T-helper 2 cell treated with Interferon-gamma antibody and Interleukin-4, amounts not matched to agents 5 μg/mL and 100 μg/mL, for 36 hours (primary cell): Measurements from ENCODE around the gene HS6ST1.

Experiments used
- DNase-seq: peaks from one replicate; pipeline ENCODE4 v3.0.0; 2021; ENCODE audit warnings: low spot score
- H3K27ac Mint-ChIP-seq: one replicate; pipeline ENCODE4 v1.8.0; 2021; ENCODE audit warnings: mild to moderate bottlenecking, mixed read lengths
- H3K27me3 Mint-ChIP-seq: one replicate; pipeline ENCODE4 v1.8.0; 2021; ENCODE audit warnings: low read depth, mixed read lengths
- H3K36me3 Mint-ChIP-seq: one replicate; pipeline ENCODE4 v1.8.0; 2021; ENCODE audit warnings: low read depth, mixed read lengths
- H3K4me1 Mint-ChIP-seq: one replicate; pipeline ENCODE4 v1.8.0; 2021; ENCODE audit warnings: low read depth, mixed read lengths
- H3K4me3 Mint-ChIP-seq: one replicate; pipeline ENCODE4 v1.8.0; 2022; ENCODE audit warnings: mild to moderate bottlenecking, moderate library complexity, mixed read lengths
- H3K9me3 Mint-ChIP-seq: one replicate; pipeline ENCODE4 v1.8.0; 2021; ENCODE audit warnings: mixed read lengths

The HS6ST1 gene

GRCh38 chr2:128341621-128342020 lies 23.0 kb upstream of the HS6ST1 start:
- no peak overlapping the region for H3K27ac Mint-ChIP-seq
- H3K4me3 Mint-ChIP-seq: no peak overlapping the region
- peaks cover 3% of the 10 kb centered on the region for H3K36me3 Mint-ChIP-seq
- peaks cover 3% of the 10 kb centered on the region for H3K27me3 Mint-ChIP-seq
- H3K4me1 Mint-ChIP-seq: no peaks in the 10 kb centered on the region
- peaks cover 26% of the 10 kb centered on the region for H3K9me3 Mint-ChIP-seq
- DNase-seq: no peak

- Mint-ChIP-seq H3K27ac (no peak overlapping the region), H3K27me3 (peaks cover 3% of the 10 kb centered on the region), H3K9me3 (peaks cover 30% of the 10 kb centered on the region), H3K4me3 (no peak overlapping the region), H3K36me3 (peaks cover 3% of the 10 kb centered on the region), H3K4me1 (peaks cover 7% of the 10 kb centered on the region)
- DNase-seq: no peak
These were observed 13.5 kb upstream of the HS6ST1 start for GRCh38 chr2:128332091-128332634.

DNA sequence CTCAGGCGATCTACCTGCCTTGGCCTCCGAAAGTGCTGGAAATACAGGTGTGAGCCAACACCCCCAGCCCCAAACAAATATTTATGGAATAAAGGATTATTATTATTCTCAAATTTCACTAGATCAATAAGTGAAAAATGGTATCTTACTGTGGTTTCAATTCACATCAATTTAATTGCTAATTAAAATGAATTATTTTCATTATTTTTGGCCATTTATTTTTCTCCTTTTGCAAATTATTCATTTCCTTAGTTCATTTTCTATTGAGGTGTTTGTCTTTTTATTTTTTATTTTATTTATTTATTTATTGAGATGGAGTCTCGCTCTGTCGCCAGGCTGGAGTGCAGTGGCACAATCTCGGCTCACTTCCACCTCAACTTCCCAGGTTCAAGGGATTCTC lies 11.9 kb upstream of the HS6ST1 start:
- no peaks in the 10 kb centered on the region for H3K27me3 Mint-ChIP-seq
- peaks cover 29% of the 10 kb centered on the region for H3K9me3 Mint-ChIP-seq
- no peak overlapping the region for H3K4me3 Mint-ChIP-seq
- peaks cover 3% of the 10 kb centered on the region for H3K36me3 Mint-ChIP-seq
- H3K4me1 Mint-ChIP-seq: peaks cover 7% of the 10 kb centered on the region
- no peak overlapping the region for H3K27ac Mint-ChIP-seq
- no peak for DNase-seq

DNA sequence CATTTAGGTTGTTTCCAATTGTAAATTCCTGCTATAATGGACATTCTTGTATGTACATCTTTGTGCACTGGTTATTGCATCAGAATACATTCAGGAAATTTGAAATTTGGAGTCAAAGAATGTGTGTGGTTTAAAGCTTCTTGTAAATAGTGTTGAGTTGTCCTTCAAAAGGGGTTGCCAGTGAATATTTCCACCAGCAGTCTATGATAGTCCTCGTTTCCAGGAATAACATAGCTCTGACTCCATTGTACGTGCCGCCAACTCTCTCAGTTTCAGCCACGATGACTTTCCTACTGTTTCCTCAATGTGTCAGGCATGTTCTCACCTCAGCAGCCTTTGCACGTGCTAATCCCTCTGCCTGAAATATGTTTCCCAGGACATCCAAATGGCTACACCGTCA lies 10.9 kb upstream of the HS6ST1 start:
- H3K27ac Mint-ChIP-seq: no peak overlapping the region
- peaks cover 3% of the 10 kb centered on the region for H3K36me3 Mint-ChIP-seq
- no peaks in the 10 kb centered on the region for H3K27me3 Mint-ChIP-seq
- DNase-seq: peak; percentile 32
- H3K4me3 Mint-ChIP-seq: no peak overlapping the region
- H3K4me1 Mint-ChIP-seq: peaks cover 7% of the 10 kb centered on the region
- H3K9me3 Mint-ChIP-seq: peaks cover 24% of the 10 kb centered on the region

- no peak overlapping the region for H3K27ac Mint-ChIP-seq
- H3K9me3 Mint-ChIP-seq: peaks cover 12% of the 10 kb centered on the region
- H3K36me3 Mint-ChIP-seq: peaks cover 3% of the 10 kb centered on the region
- no peak for DNase-seq
- peaks cover 7% of the 10 kb centered on the region for H3K4me1 Mint-ChIP-seq
- H3K27me3 Mint-ChIP-seq: no peaks in the 10 kb centered on the region
- H3K4me3 Mint-ChIP-seq: no peak overlapping the region
These were observed 8.7 kb upstream of the HS6ST1 start for GRCh38 chr2:128327180-128327964.

- peaks cover 2% of the 10 kb centered on the region for H3K9me3 Mint-ChIP-seq
- no peaks in the 10 kb centered on the region for H3K27me3 Mint-ChIP-seq
- H3K4me1 Mint-ChIP-seq: peaks cover 10% of the 10 kb centered on the region
- DNase-seq: no peak
- no peak overlapping the region for H3K27ac Mint-ChIP-seq
- H3K4me3 Mint-ChIP-seq: no peak overlapping the region
- no peaks in the 10 kb centered on the region for H3K36me3 Mint-ChIP-seq
These were observed 7.7 kb upstream of the HS6ST1 start for GRCh38 chr2:128326346-128326745.

DNA sequence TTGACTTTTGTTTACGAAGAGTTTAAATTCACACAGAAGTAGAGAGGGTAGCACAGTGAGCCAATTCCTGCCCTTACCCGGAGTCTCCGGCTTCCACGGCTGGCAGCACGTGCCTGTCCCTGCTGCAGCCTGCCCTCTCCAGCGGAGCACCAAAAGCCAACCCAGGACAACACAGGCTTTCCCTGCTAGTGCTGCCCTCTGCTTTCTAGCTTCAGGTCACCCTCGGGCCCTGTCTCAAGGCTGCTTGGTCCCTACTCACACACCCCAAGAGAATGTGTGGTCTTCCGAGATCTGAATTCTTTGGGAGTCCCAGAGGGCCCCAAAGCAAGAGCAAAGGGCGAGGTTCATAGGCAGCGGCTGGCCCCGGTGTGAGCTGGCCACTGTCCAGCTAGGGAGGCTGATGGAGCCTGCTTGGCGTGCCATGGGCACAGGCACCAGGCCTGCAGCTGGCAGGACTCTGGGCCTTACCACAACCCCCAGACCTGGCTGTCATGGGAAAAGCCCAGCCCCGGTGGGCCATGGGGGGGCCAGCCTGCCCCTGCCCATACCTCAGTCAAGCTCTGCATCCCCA lies 7.0 kb upstream of the HS6ST1 start:
- H3K27me3 Mint-ChIP-seq: peaks cover under 1% of the 10 kb centered on the region
- H3K4me1 Mint-ChIP-seq: peaks cover 14% of the 10 kb centered on the region
- H3K4me3 Mint-ChIP-seq: no peak overlapping the region
- no peak overlapping the region for H3K27ac Mint-ChIP-seq
- no peak for DNase-seq
- no peaks in the 10 kb centered on the region for H3K9me3 Mint-ChIP-seq
- H3K36me3 Mint-ChIP-seq: no peaks in the 10 kb centered on the region

- Mint-ChIP-seq H3K9me3 (no peaks in the 10 kb centered on the region), H3K4me1 (peaks cover 13% of the 10 kb centered on the region), H3K27me3 (peaks cover 4% of the 10 kb centered on the region), H3K27ac (no peak overlapping the region), H3K4me3 (no peak overlapping the region), H3K36me3 (no peaks in the 10 kb centered on the region)
- DNase-seq: peak; percentile 1
These were observed 6.3 kb upstream of the HS6ST1 start for GRCh38 chr2:128324897-128325410.

DNA sequence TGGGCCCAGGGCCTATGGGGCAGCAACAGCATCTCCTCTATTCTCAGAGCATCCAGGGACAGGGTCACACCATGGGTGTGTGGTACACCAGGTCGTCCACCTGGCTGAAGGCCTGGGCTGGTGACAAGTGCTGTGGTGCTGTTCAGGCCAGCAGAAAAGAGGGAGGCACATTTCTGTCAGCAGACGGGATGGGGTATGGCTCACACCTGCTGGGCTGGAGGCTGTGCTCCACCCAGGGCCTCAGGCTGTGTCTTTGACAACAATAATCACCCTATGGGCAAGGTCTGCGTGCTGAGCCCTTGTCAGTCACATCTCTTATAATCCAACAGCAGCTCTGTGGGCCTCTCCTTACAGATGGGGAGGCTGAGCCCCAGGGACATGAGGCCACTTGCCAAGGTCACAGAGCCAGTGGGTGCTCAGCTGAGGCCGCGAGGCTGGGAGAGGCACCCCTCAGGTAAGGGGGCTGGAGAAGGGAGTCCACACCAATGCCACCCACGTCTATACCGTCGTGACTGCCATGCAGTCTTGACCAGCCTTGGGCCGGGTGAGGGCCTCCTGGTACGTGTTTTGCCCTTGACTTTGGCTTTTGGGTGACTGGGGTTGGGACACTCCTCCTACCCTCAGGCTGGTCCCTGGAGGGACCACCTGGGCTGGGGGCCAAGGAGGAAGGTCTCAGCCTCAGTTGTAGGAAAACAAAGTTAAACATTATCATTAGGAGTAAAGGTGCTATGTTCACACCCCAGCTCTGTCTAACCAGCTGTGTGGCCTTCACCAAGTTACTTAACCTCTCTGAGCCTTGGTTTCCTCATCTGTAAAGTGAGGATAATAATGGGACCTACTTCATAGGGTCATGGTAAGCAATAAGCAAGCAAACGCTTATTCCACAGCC lies 5.6 kb upstream of the HS6ST1 start:
- no peak overlapping the region for H3K27ac Mint-ChIP-seq
- peak; percentile 3 for DNase-seq

DNA sequence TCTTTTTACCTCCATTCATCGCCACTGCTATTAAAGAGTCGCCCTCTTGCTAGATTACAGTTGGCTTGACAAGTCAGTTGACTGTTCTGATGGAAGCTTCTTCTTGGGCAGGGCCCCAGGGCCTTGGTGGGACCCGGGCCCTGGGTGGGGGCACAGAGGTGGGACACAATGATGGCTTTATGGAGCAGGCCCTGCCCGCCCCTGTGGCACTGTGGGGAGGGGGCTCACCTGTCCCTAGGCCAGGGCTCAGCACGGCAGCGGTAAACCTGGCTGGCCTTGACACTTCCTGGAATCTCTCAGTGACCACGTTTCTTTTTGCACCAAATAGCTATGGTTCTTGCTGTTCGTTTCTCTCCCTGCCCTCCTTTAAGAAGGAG lies 4.9 kb upstream of the HS6ST1 start:
- Mint-ChIP-seq H3K4me1 (peaks cover 6% of the 10 kb centered on the region), H3K36me3 (no peaks in the 10 kb centered on the region), H3K27ac (no peak overlapping the region), H3K9me3 (no peaks in the 10 kb centered on the region), H3K4me3 (peak overlapping the region; percentile 69), H3K27me3 (peaks cover 4% of the 10 kb centered on the region)
- DNase-seq: no peak

More for the DNA sequence above, 5.6 kb upstream of the HS6ST1 start:
- H3K4me1 Mint-ChIP-seq: peaks cover 6% of the 10 kb centered on the region
- no peak overlapping the region for H3K4me3 Mint-ChIP-seq
- H3K27me3 Mint-ChIP-seq: peaks cover 4% of the 10 kb centered on the region
- H3K9me3 Mint-ChIP-seq: no peaks in the 10 kb centered on the region
- no peaks in the 10 kb centered on the region for H3K36me3 Mint-ChIP-seq

GRCh38 chr2:128322715-128323554 lies 4.3 kb upstream of the HS6ST1 start:
- peaks cover 4% of the 10 kb centered on the region for H3K27me3 Mint-ChIP-seq
- no peaks in the 10 kb centered on the region for H3K36me3 Mint-ChIP-seq
- DNase-seq: no peak
- H3K27ac Mint-ChIP-seq: no peak overlapping the region
- peak overlapping the region; percentile 69 for H3K4me3 Mint-ChIP-seq
- H3K9me3 Mint-ChIP-seq: no peaks in the 10 kb centered on the region
- H3K4me1 Mint-ChIP-seq: peaks cover 6% of the 10 kb centered on the region

GRCh38 chr2:128321784-128322714 lies 3.4 kb upstream of the HS6ST1 start:
- Mint-ChIP-seq H3K4me3 (peak overlapping the region; percentile 66), H3K4me1 (peaks cover 6% of the 10 kb centered on the region), H3K27me3 (peaks cover 6% of the 10 kb centered on the region), H3K36me3 (no peaks in the 10 kb centered on the region), H3K27ac (no peak overlapping the region), H3K9me3 (no peaks in the 10 kb centered on the region)
- DNase-seq: peak; percentile 81
